Muscle layer of colon (tissue), 2 donors: Measurements from ENCODE around the gene IARS2.

Experiments
- H3K27ac ChIP-seq: one replicate; pipeline ENCODE4 v1.7.0; 2013; ENCODE audit warnings: low read depth, mild to moderate bottlenecking, low read length, moderate library complexity
- H3K27me3 ChIP-seq, 2 donors: one replicate each; pipeline ENCODE4 v1.7.0; 2013; ENCODE audit warnings: low read length in 2 of 2, mild to moderate bottlenecking in 2 of 2; ENCODE audit not compliant: insufficient read depth in 2 of 2, control insufficient read depth in 1 of 2
- H3K36me3 ChIP-seq: one replicate; pipeline ENCODE4 v1.7.0; 2013; ENCODE audit warnings: mild to moderate bottlenecking, low read length; ENCODE audit not compliant: insufficient read depth
- H3K4me1 ChIP-seq: one replicate; pipeline ENCODE4 v1.7.0; 2013; ENCODE audit warnings: mild to moderate bottlenecking, low read length; ENCODE audit not compliant: insufficient read depth
- H3K4me3 ChIP-seq, 2 donors: one replicate each; pipeline ENCODE4 v1.7.0; 2013; ENCODE audit warnings: low read length in 2 of 2, low read depth in 1 of 2, mild to moderate bottlenecking in 1 of 2, moderate library complexity in 1 of 2
- H3K9ac ChIP-seq: one replicate; pipeline ENCODE4 v1.7.0; 2013; ENCODE audit warnings: low read length
- H3K9me3 ChIP-seq: one replicate; pipeline ENCODE4 v1.7.0; 2013; ENCODE audit warnings: mild to moderate bottlenecking, low read length
- donor health status: abdominal sarcoma.
- donor health status: Adenocarcinoma of cecum.

IARS2 gene

GRCh38 chr1:220176540-220176939 lies 82.6 kb downstream of the IARS2 start:
- Histone ChIP-seq H3K4me1 (peaks cover 4% of the 10 kb centered on the region), H3K27me3 (no peaks in the 10 kb centered on the region), H3K9ac (no peak overlapping the region), H3K4me3 (no peak overlapping the region), H3K9me3 (no peaks in the 10 kb centered on the region), H3K36me3 (peaks cover 19% of the 10 kb centered on the region), H3K27ac (no peak overlapping the region)

GRCh38 chr1:220182111-220182510 lies 88.2 kb downstream of the IARS2 start:
- no peak overlapping the region for H3K4me3 ChIP-seq
- H3K36me3 ChIP-seq = peaks cover 10% of the 10 kb centered on the region
- no peaks in the 10 kb centered on the region for H3K9me3 ChIP-seq
- peaks cover 4% of the 10 kb centered on the region for H3K4me1 ChIP-seq
- no peak overlapping the region for H3K9ac ChIP-seq
- H3K27ac ChIP-seq = no peak overlapping the region
- no peaks in the 10 kb centered on the region for H3K27me3 ChIP-seq

- H3K4me1 ChIP-seq = peaks cover 4% of the 10 kb centered on the region
- peaks cover 11% of the 10 kb centered on the region for H3K36me3 ChIP-seq
- H3K27me3 ChIP-seq = no peaks in the 10 kb centered on the region
- H3K9ac ChIP-seq = no peak overlapping the region
- no peak overlapping the region for H3K4me3 ChIP-seq
- no peak overlapping the region for H3K27ac ChIP-seq
- H3K9me3 ChIP-seq = no peaks in the 10 kb centered on the region
These were observed 88.7 kb downstream of the IARS2 start for GRCh38 chr1:220182656-220183055.

GRCh38 chr1:220184506-220184905 lies 90.6 kb downstream of the IARS2 start:
- H3K27ac ChIP-seq = no peak overlapping the region
- H3K9ac ChIP-seq = no peak overlapping the region
- H3K9me3 ChIP-seq = no peaks in the 10 kb centered on the region
- peaks cover 4% of the 10 kb centered on the region for H3K4me1 ChIP-seq
- H3K36me3 ChIP-seq = peaks cover 24% of the 10 kb centered on the region
- H3K27me3 ChIP-seq = no peaks in the 10 kb centered on the region
- H3K4me3 ChIP-seq = no peak overlapping the region

- Histone ChIP-seq H3K9ac (no peak overlapping the region), H3K27ac (no peak overlapping the region), H3K36me3 (peaks cover 35% of the 10 kb centered on the region), H3K4me1 (no peaks in the 10 kb centered on the region), H3K4me3 (no peak overlapping the region), H3K9me3 (no peaks in the 10 kb centered on the region), H3K27me3 (no peaks in the 10 kb centered on the region)
These were observed 92.8 kb downstream of the IARS2 start for GRCh38 chr1:220186752-220187151.

GRCh38 chr1:220188538-220188937 lies 94.6 kb downstream of the IARS2 start:
- no peaks in the 10 kb centered on the region for H3K4me1 ChIP-seq
- no peak overlapping the region for H3K4me3 ChIP-seq
- peaks cover 42% of the 10 kb centered on the region for H3K36me3 ChIP-seq
- no peaks in the 10 kb centered on the region for H3K27me3 ChIP-seq
- no peak overlapping the region for H3K27ac ChIP-seq
- no peak overlapping the region for H3K9ac ChIP-seq
- H3K9me3 ChIP-seq = no peaks in the 10 kb centered on the region

- Histone ChIP-seq H3K27me3 (no peaks in the 10 kb centered on the region), H3K4me3 (no peak overlapping the region), H3K27ac (no peak overlapping the region), H3K9ac (no peak overlapping the region), H3K36me3 (peaks cover 50% of the 10 kb centered on the region), H3K9me3 (no peaks in the 10 kb centered on the region), H3K4me1 (no peaks in the 10 kb centered on the region)
These were observed 95.9 kb downstream of the IARS2 start for GRCh38 chr1:220189750-220190347.

- no peaks in the 10 kb centered on the region for H3K4me1 ChIP-seq
- H3K36me3 ChIP-seq = peaks cover 41% of the 10 kb centered on the region
- no peaks in the 10 kb centered on the region for H3K27me3 ChIP-seq
- no peak overlapping the region for H3K9ac ChIP-seq
- H3K9me3 ChIP-seq = no peaks in the 10 kb centered on the region
- H3K4me3 ChIP-seq = no peak overlapping the region
- H3K27ac ChIP-seq = no peak overlapping the region
These were observed 101.8 kb downstream of the IARS2 start for GRCh38 chr1:220195701-220196100.
